Muscle of leg (tissue), 11 donors: ENCODE measurements around the gene PSMB8. TPM values are rescaled to one million over a fixed set of nuclear protein-coding genes. Genes with fewer than 3 reads are reported as not detected.

Source experiments
- DNase-seq: peaks from one replicate; pipeline ENCODE4 v3.0.0; 2013
- H3K27ac ChIP-seq: one replicate; pipeline ENCODE4 v1.5.1; 2013; ENCODE audit warnings: mild to moderate bottlenecking, low read length, control low read depth
- H3K27me3 ChIP-seq: one replicate; pipeline ENCODE4 v1.6.1; 2013; ENCODE audit warnings: low read length; ENCODE audit not compliant: control insufficient read depth, insufficient read depth
- H3K36me3 ChIP-seq: one replicate; pipeline ENCODE4 v1.6.1; 2013; ENCODE audit warnings: low read length; ENCODE audit not compliant: control insufficient read depth, insufficient read depth
- H3K4me1 ChIP-seq: one replicate; pipeline ENCODE4 v1.6.1; 2013; ENCODE audit warnings: low read length; ENCODE audit not compliant: control insufficient read depth, insufficient read depth
- H3K4me3 ChIP-seq: one replicate; pipeline ENCODE4 v1.5.1; 2013; ENCODE audit warnings: low read length, control low read depth
- H3K9me3 ChIP-seq: replicated peaks from 2 replicates; pipeline ENCODE4 v1.6.1; 2013; ENCODE audit warnings: low read depth, low read length; ENCODE audit not compliant: control insufficient read depth
- WGBS: methylation state at CpG from one replicate; pipeline ENCODE4 v1.1.5; 2013; ENCODE audit warnings: missing lambda C conversion rate; ENCODE audit not compliant: insufficient coverage; 5-methylcytosine and 5-hydroxymethylcytosine counted together
- polyA plus RNA-seq, 8 donors: library from polyadenylated mRNA; unstranded; fragments of 120-200 nt; gene quantifications; one replicate each; pipeline versions ENCODE4 v1.2.1 to v1.2.3, GENCODE V29; 2013; ENCODE audit warnings: inconsistent platforms in 1 of 8, low replicate concordance in 1 of 8; ENCODE audit not compliant: insufficient read length in 8 of 8, insufficient read depth in 1 of 8
- total RNA-seq: library from RNA; stranded (reverse); fragments of 120-200 nt; gene quantifications from one replicate; pipeline ENCODE4 v1.2.4, GENCODE V29; 2013

The PSMB8 gene
- total and polyA plus RNA-seq, 9 donors: 10.9 to 18.1 (median 16.4) TPM

DNA sequence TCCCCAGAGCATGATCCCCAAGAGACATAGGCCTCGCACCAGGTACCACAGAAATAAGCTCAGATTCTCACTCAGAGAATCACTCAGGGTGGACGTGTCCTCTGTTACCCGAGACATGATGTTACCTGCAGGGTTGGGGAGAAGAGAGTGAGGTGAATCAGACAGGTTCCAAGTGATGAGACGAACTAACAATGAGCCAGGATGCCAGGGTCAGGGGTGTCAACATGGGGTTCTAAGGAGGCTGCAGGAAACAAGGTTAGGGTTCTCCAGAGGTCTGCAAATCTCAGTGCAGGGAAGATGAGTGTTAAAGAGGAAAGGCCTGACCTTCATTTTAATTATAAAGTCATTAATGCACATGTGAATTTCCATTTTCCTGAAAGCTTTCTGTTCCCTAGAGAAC lies 7.2 kb upstream of the PSMB8 start:
- H3K4me3 ChIP-seq: no peak overlapping the region
- peaks cover 23% of the 10 kb centered on the region for H3K4me1 ChIP-seq
- peaks cover 60% of the 10 kb centered on the region for H3K36me3 ChIP-seq
- peaks cover 21% of the 10 kb centered on the region for H3K27me3 ChIP-seq
- no peak overlapping the region for H3K27ac ChIP-seq
- no peaks in the 10 kb centered on the region for H3K9me3 ChIP-seq
- DNase-seq: no peak
- WGBS: 85% methylated on average over 4 of the region's 4 CpGs

DNA sequence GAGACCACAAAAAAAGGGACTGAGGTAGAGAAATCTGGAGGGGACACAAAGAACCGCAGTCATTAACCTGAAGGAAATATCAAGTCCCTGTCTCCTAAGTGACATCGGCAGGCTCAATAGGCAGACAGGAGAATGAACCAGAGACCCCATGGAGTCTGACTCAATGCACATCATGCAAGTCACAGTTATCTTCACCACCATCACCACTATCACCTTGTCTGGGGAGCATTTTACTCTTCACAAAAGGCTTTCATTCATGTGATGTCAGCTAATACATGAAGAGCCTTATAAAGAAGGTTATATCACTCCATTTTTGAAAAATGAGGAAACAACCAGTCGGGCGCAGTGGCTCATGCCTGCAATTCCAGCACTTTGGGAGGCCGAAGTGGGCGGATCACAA lies 5.3 kb upstream of the PSMB8 start:
- Histone ChIP-seq H3K27ac (no peak overlapping the region), H3K36me3 (peaks cover 64% of the 10 kb centered on the region), H3K9me3 (no peaks in the 10 kb centered on the region), H3K4me3 (no peak overlapping the region), H3K4me1 (peaks cover 26% of the 10 kb centered on the region), H3K27me3 (peaks cover 16% of the 10 kb centered on the region)
- WGBS: 92% methylated on average over 2 of the region's 6 CpGs
- no peak for DNase-seq

DNA sequence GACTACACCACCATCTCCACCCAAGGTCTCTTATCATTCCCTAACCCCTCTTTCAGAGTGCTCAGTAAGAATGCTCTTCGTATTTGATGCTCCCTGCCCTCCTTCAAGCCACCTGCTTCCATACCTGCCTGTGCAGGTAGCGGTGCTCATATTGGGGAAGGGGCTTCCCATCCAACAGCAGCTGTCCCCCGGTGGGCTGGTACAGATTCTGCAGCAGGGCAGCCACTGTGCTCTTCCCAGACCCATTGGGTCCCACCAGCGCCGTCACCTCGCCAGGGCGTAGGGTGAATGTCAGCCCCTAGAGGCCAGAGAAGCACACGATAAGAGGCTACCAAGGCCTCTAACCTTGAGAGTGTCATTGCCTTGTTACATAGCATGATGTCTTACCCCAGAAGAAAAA lies 3.9 kb upstream of the PSMB8 start:
- no peak for DNase-seq
- Histone ChIP-seq H3K4me1 (peaks cover 31% of the 10 kb centered on the region), H3K4me3 (no peak overlapping the region), H3K36me3 (peaks cover 64% of the 10 kb centered on the region), H3K9me3 (no peaks in the 10 kb centered on the region), H3K27me3 (peaks cover 22% of the 10 kb centered on the region), H3K27ac (no peak overlapping the region)
- WGBS: 60% methylated on average over 7 of the region's 8 CpGs

DNA sequence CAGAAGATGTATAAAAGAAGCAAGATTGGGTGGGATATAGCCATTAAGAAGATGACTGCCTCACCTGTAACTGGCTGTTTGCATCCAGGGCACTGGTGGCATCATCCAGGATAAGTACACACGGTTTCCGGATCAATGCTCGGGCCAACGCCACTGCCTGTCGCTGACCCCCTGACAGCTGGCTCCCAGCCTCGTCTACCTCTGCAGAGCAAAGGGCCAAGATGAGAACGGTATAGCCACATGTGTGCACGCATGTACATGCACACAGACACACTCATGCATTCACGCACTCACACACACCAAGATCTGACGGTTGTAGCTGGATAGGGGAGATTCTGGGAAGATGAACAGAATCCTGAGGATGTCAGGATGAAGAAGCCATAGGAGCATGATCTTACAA lies 3.2 kb upstream of the PSMB8 start:
- no peaks in the 10 kb centered on the region for H3K9me3 ChIP-seq
- H3K36me3 ChIP-seq: peaks cover 66% of the 10 kb centered on the region
- no peak for DNase-seq
- H3K27me3 ChIP-seq: peaks cover 21% of the 10 kb centered on the region
- H3K4me1 ChIP-seq: peaks cover 26% of the 10 kb centered on the region
- H3K4me3 ChIP-seq: no peak overlapping the region
- no peak overlapping the region for H3K27ac ChIP-seq
- WGBS: 94% methylated on average over 6 of the region's 10 CpGs

DNA sequence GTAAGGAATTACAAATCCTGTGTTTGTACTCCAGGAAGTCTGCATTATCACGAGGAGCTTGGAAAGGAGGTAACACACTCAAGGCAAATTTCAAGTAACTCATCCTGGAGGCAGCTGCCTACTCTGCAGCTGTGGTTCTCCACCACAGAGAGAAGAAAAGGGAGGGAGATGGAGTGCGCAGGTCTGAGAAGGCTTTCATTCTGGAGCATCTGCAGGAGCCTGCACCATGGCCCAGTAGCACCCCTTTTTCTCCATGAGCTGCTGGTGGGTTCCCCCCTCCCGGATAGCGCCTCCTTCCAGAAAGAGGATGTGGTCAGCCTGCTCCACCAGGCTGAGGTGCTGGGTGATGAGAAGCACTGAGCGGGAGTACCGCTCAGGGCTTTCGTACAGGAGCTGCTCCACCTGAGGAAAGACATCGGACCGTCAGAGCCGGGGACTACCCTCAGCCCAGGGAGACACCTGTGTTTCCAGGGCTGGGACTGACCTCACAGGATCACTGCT lies 1.6 kb upstream of the PSMB8 start:
- Histone ChIP-seq H3K4me1 (peaks cover 23% of the 10 kb centered on the region), H3K9me3 (no peaks in the 10 kb centered on the region), H3K27me3 (peaks cover 17% of the 10 kb centered on the region), H3K27ac (peak overlapping the region; percentile 99), H3K36me3 (peaks cover 63% of the 10 kb centered on the region), H3K4me3 (peak overlapping the region; percentile 9)
- 80% methylated on average over 8 of the region's 10 CpGs for WGBS
- DNase-seq: peak; percentile 15

DNA sequence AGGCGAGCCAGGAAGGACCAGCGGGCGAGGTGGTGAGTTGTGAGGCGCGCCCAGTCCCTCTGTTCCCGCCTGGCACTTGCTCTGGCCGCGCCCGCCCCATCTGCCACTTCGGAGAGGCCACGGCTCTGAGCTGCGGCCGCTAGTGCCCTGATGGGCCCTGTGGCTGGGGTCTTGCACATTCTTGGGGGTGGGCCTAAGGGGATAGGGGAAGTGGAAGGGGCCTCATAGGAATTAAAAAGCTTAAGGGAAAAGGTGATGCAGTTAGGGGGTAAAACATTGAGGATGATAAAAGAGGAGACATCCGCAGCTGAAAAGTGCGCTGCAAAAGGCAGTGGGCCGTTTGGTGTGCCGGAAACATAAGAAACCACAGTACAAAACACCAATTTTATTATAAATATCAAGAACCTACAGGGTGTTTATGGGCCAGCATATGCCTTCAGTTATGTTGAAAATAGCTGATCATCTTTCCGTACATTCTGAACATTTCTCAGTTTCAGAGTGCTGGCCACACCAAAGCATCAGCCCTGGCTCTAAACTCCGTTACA lies 1.1 kb upstream of the PSMB8 start:
- H3K27me3 ChIP-seq: peaks cover 17% of the 10 kb centered on the region
- H3K4me1 ChIP-seq: peaks cover 23% of the 10 kb centered on the region
- no peak for DNase-seq
- WGBS: 7% methylated on average over 9 of the region's 19 CpGs
- no peaks in the 10 kb centered on the region for H3K9me3 ChIP-seq
- H3K36me3 ChIP-seq: peaks cover 60% of the 10 kb centered on the region
- peak overlapping the region; percentile 99 for H3K27ac ChIP-seq
- peak overlapping the region; percentile 93 for H3K4me3 ChIP-seq

DNA sequence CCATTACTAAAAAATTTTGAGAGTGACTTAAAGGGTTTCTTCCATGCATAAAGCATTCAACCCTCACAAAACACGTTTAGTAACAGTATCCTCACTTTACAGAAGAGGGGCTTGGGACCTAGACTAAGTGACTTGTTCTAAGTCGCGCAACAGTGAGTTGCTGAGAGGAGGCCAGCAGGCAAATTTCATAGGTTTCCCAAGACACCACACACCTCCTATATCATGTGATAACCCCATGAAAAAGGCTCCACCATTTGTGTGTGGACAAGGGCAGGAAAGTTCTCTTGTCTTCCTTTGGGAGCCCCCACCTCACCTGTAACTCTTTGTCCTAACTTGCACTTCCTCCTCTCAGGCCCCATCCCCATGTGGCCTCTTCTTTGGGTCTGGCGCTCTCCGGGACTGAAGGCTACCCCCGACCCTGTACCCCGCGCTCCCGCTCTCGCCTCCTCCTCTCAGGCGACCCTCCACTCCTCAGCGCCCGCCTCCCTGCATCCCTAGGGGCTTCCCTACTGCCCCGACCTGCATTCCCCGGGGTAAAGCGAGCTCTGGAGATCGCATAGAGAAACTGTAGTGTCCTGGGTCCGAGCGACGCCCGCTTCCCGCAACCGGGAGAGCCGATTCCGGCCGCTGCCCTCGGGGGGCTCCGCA lies 392 bp downstream of the PSMB8 start:
- WGBS: 1% methylated on average over 24 of the region's 28 CpGs
- Histone ChIP-seq H3K27me3 (peaks cover 17% of the 10 kb centered on the region), H3K9me3 (no peaks in the 10 kb centered on the region), H3K4me3 (peak overlapping the region; percentile 93), H3K4me1 (peaks cover 23% of the 10 kb centered on the region), H3K36me3 (peaks cover 49% of the 10 kb centered on the region), H3K27ac (peak overlapping the region; percentile 99)
- no peak for DNase-seq

DNA sequence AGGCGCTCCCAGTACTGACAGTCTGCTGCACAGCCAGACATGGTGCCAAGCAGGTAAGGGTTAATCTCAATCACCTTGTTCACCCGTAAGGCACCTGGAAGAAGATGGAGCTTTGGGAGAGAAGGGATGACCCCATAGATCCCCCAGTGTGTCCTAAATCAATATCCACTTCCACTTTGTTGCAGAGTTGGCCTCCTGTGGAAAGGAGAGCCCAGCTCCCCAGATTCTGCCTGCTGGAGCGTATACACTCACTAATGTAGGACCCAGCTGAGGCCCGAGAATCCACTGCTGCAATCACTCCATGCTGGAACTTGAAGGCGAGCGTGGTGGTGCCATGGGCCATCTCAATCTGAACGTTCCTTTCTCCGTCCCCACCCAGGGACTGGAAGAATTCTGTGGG lies 1.2 kb downstream of the PSMB8 start:
- no peak for DNase-seq
- Histone ChIP-seq H3K36me3 (peaks cover 41% of the 10 kb centered on the region), H3K9me3 (no peaks in the 10 kb centered on the region), H3K27me3 (peaks cover 15% of the 10 kb centered on the region), H3K27ac (no peak overlapping the region), H3K4me3 (no peak overlapping the region), H3K4me1 (peaks cover 25% of the 10 kb centered on the region)
- 100% methylated on average over 1 of the region's 8 CpGs for WGBS

DNA sequence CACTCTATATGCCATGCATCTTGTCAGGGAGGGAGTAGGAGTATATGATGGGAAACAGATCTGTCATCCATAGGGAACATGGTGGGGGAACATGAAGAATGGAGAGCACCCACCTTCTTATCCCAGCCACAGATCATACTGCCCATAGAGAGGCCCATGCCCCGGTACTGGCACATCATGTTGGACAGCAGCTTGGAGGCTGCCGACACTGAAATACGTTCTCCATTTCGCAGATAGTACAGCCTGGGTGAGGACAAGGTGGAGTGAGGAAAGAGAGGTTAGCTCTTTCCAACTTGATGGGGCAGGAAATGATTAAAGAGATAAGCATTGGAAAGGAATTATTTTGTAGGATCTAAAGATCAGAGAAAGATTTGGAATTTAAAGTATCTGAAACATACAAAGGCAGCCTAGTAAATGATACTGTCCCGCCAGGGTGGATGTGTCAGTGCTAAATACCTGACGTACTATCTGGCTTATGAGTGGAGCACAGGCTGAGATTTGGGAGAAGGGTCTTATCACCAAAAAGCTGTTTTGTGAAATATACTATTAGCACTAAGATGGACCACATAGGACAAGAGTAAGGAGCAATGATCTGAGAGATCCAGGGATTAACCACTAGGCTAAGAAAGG lies 1.7 kb downstream of the PSMB8 start:
- WGBS: 94% methylated on average over 5 of the region's 6 CpGs
- H3K4me1 ChIP-seq: peaks cover 30% of the 10 kb centered on the region
- no peak for DNase-seq
- H3K27me3 ChIP-seq: peaks cover 15% of the 10 kb centered on the region
- peaks cover 35% of the 10 kb centered on the region for H3K36me3 ChIP-seq
- H3K27ac ChIP-seq: no peak overlapping the region
- no peak overlapping the region for H3K4me3 ChIP-seq
- H3K9me3 ChIP-seq: no peaks in the 10 kb centered on the region

DNA sequence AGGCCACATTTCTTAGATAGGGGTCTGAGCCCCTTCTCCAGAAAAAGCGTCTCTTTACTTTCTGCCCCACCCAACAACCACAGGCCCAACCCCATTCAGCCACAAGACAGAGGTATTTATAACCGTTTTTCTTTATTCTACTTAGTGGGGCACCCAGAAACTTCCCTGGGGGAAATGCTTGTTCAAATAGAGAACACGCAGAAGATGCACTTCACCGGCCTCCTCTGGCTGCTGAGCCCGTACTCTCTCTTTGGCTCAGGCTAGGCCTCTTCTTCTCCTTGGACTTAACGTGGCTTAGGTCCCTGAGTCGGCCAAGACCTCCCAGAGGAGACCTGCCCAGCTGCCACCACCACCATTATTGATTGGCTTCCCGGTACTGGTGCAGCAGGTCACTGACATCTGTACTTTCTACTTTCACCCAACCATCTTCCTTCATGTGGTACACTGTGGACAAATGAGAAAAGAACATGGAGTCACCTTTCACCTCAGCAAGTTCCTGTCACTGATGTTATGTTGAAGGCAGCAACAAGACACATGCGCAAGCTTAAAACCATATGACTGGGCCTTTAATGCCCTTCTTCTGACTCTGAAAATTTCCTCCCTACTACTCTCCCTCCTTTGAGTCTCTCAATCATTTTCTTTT lies 3.1 kb downstream of the PSMB8 start:
- no peak overlapping the region for H3K27ac ChIP-seq
- no peaks in the 10 kb centered on the region for H3K9me3 ChIP-seq
- peaks cover 30% of the 10 kb centered on the region for H3K4me1 ChIP-seq
- peaks cover 15% of the 10 kb centered on the region for H3K27me3 ChIP-seq
- 88% methylated on average over 7 of the region's 9 CpGs for WGBS
- H3K36me3 ChIP-seq: peaks cover 21% of the 10 kb centered on the region
- DNase-seq: no peak
- H3K4me3 ChIP-seq: no peak overlapping the region
